DMS153 treated with DMSO at 0.1 percent for 48 hours (cell line): ENCODE measurements around the gene RFT1.

Experiments
- DNase-seq: peaks from one replicate; lab custom pipeline; 2025; ENCODE audit not compliant: unreplicated experiment; lab: John Stamatoyannopoulos, UW

Gene RFT1

GRCh38 chr3:53038679-53039375, 91.4 kb downstream of the RFT1 start:
- DNase-seq = no peak
